ENCODE data around the gene TRPV6.
A peak's percentile ranks its signal among the peaks of the same experiment; 100 is the strongest.

The TRPV6 gene

GRCh38 chr7:142885311-142886230 lies at the start of gene TRPV6:
Gene TRPV6, minus strand, starts transcription at chr7:142885745.
- DNase-seq: no peak

DNA sequence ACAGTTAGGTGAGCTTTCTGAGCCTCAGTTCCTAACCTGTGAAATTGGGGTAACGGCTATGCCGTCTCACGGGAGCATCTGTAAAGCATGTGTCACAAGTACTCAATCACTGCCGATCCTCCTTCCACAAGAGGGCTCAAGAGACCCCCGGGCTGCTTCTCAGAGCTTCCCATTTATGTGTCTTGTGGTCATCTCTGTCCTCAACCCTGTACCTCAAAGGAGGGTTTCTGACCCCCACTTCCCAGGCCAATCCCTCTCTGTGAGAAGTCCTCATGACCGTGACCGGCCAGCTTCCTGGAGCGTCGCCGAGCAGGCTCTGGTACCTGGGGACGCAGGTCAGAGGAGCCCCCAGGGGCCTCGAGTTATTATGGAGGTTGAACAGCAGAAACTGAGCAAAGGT lies 48.5 kb upstream of the TRPV6 start:
- no peak for DNase-seq

DNA sequence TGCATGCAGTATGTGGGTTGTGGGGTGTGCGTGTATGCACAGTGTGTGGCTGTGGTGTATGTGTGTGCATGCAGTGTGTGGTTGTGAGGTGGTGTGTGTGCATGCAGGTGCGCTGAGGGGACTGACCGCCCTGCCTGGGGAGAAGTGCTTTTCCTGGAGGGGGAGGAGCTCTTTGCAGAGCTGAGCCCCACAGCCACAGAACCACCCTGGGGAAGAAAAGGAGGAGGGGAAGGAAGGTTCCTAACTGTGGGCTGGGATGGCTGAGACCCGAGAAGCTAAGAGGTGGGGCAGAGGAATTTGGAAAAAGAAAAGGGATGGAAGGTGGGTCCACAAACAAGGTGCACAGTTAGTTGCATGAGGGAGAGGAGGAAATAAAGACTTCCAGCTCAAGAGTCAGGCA lies 48.1 kb upstream of the TRPV6 start, which contains the start of gene TRPV5:
Gene TRPV5 (minus strand): TSS at position 123 of the 400 bp plus-strand sequence. CDS start 287 bp downstream, outside the sequence.
- no peak for DNase-seq

DNA sequence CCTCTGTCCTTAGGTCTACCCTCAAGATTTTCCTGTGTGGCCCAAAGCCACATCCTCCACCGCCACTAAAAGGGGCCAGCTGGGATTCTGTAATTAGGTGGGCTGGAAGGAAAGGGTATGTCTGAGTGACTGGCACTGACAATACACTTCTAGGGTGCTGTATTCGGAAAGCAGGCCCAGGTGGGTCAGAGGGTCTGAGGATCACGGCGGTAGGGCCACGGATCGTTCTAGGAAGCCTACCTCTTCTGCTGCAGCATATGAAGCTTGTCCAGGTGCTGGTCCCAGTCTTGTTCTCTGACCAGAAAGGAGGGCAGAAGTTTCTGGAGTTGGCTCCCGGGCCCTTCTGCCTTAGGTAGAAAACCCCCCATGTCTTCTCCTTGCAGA lies 47.5 kb upstream of the TRPV6 start:
- DNase-seq: no peak

- DNase-seq: no peak
These were observed 47.0 kb upstream of the TRPV6 start for GRCh38 chr7:142932386-142933091.

- DNase-seq: no peak
These were observed 44.7 kb upstream of the TRPV6 start for GRCh38 chr7:142930126-142930730.

GRCh38 chr7:142927949-142928348 lies 42.4 kb upstream of the TRPV6 start:
- DNase-seq: no peak

DNA sequence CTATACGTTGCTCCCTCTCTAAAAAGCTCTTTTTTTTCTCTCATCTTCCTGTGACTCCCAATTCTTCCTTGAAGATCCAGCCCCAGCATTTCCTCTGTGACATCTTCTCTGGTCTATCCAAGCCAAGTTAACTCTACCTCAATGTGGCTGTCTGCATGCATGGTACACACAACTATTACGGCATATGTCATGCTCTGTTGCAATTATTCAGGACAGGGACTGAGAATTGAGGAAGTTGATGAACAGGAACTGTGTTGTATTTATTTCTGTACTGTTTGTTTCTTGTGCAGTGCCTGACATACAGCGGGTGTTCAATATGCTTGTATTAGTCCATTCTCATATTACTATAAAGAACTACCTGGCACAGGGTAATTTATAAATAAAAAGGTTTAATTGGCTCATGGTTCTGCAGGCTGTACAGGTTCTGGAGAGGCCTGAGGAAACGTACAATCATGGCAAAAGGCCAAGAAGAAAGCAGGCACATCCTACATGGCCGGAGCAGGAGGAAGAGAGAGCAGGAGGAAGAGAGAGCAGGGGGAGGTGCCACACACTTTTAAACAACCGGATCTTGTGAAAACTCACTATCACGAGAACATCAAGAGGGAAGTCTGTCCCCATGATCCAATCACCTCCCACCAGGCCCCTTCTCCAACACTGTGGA lies 41.7 kb upstream of the TRPV6 start:
- peak; percentile 21 for DNase-seq

DNA sequence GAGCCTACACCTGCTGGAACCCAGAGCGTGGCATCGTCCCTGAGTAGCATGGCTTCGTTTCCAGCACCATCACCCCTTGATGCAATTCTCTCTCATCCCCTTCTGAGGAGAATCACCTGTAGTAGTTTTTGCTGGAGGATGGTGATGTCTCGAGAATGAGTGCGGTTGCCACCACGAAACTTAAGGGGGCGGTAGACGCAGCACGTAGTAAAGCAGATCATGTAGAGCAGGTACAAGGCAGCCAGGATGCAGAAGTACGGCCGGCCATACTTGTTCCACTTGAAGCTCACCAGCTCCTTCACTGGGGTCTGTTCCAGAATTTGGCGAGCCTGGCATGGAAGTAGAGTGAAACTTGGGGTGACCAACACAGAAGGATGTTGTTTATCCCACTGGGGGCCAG lies 39.9 kb upstream of the TRPV6 start:
- DNase-seq: no peak

GRCh38 chr7:142923391-142923790 lies 37.8 kb upstream of the TRPV6 start:
- no peak for DNase-seq

GRCh38 chr7:142919656-142920055 lies 34.1 kb upstream of the TRPV6 start:
- no peak for DNase-seq

DNA sequence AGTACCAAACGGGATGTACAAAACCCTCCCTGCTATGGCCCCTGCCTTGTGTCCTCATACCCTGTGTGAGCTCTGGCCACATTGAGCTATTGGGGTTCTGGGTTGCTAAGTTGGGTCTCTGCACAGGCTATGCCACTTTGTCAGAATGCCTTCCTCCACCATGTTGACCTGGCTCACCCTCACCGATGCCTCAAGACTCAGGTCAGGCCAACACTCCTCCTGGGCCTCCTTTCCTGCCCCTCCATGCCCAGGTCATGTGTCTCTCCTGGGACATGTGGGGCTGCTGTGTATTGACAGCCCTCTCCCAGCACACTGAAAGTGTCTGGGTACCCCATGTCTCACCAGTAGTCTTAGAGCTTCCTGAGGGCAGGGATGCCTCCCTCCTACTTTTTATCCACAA lies 33.4 kb upstream of the TRPV6 start:
- no peak for DNase-seq

- no peak for DNase-seq
These were observed 31.9 kb upstream of the TRPV6 start for GRCh38 chr7:142917447-142917846.

- no peak for DNase-seq
These were observed 31.0 kb upstream of the TRPV6 start for GRCh38 chr7:142916508-142916907.

GRCh38 chr7:142915315-142915714 lies 29.8 kb upstream of the TRPV6 start:
- DNase-seq: no peak

DNA sequence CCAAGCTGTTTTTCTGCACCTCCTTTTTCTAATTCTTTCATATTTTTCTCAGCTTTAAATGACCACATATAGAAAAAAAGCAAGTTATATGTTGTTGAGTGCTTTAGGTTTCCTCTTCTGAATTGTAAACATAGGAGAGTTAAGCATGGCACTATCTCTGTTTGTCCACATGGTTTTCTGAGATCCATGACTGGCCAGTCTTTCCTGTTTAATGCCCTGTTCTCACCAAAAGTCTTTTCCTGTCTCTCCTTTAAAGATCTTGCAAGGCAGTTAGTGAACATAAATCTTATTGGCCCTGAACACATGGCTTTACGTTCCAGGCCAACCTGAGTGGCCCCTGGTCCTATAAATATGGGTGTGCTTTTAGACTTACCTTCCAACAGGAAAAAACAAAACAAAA lies 28.6 kb upstream of the TRPV6 start:
- DNase-seq: no peak

GRCh38 chr7:142913566-142913965 lies 28.0 kb upstream of the TRPV6 start:
- DNase-seq: no peak

DNA sequence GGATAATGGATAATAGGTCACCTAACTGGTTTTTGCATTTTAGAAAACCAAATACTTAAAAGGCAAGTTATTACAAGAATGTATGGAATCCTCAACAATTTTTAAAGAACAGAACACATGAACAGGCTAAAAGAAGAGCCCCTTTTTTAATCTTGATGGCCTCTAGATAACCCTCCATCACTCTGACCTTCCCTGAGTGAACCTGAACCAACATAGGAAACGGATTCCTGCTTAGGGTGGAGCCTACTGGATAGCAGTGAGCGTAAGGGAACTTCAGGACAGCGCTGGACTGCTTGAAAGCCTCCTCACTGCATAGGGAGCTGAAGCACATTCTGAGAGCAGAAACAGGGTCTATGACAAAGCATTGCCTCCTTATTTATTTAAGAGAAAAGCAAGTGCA lies 27.5 kb upstream of the TRPV6 start:
- DNase-seq: no peak

GRCh38 chr7:142910481-142910880 lies 24.9 kb upstream of the TRPV6 start:
- no peak for DNase-seq

- DNase-seq: no peak
These were observed 24.5 kb upstream of the TRPV6 start for GRCh38 chr7:142910031-142910433.

GRCh38 chr7:142908921-142909890 lies 23.7 kb upstream of the TRPV6 start:
- DNase-seq: no peak

- no peak for DNase-seq
These were observed 22.7 kb upstream of the TRPV6 start for GRCh38 chr7:142908290-142908689.
